Stimulated activated CD4-positive, alpha-beta T cell treated with anti-CD3 and anti-CD28 coated beads, Interleukin-4, amount 100 ng/mL, for 48 hours (primary cell): ENCODE data around the gene ZNF792.
A peak's percentile ranks its signal among the peaks of the same experiment; 100 is the strongest.
"Not testable (repeated sequence)": the region's sequence is repeated elsewhere in the genome, so short reads cannot be mapped to it uniquely, and the experiment has no call there.

Experiments used
- DNase-seq, 2 donors: peaks; one replicate each; pipeline ENCODE4 v3.0.0-alpha.2; 2020; ENCODE audit warnings: low read depth in 2 of 2

Gene ZNF792

GRCh38 chr19:34963573-34964406 is at the start of gene ZNF792:
ZNF792 (minus strand) TSS chr19:34964229; CDS start chr19:34963662, 567 bp downstream.
- peak; percentile 50 for DNase-seq

GRCh38 chr19:35013041-35013819 is 49.2 kb upstream of the ZNF792 start:
- DNase-seq: peak; percentile 69 to 82

GRCh38 chr19:35011737-35012682 is 48.0 kb upstream of the ZNF792 start:
- DNase-seq: no peak

- DNase-seq: no peak
Observed at GRCh38 chr19:35011091-35011689, 47.2 kb upstream of the ZNF792 start.

- DNase-seq: no peak
Observed at GRCh38 chr19:35009424-35010415, 45.7 kb upstream of the ZNF792 start.

GRCh38 chr19:35008891-35009341 is 44.9 kb upstream of the ZNF792 start:
- no peak for DNase-seq

- not testable (repeated sequence) for DNase-seq
Observed at GRCh38 chr19:35007427-35007826, 43.4 kb upstream of the ZNF792 start.

GRCh38 chr19:35006999-35007365 is 43.0 kb upstream of the ZNF792 start:
- DNase-seq: no peak

GRCh38 chr19:35006342-35006998 is 42.4 kb upstream of the ZNF792 start:
- no peak for DNase-seq

GRCh38 chr19:35006007-35006341 is 41.9 kb upstream of the ZNF792 start:
- DNase-seq: not testable (repeated sequence)

- DNase-seq: no peak
Observed at GRCh38 chr19:35005256-35005977, 41.4 kb upstream of the ZNF792 start.

GRCh38 chr19:35004517-35005255 is 40.7 kb upstream of the ZNF792 start:
- no peak for DNase-seq

- DNase-seq: no peak
Observed at GRCh38 chr19:35002037-35002535, 38.1 kb upstream of the ZNF792 start.

- DNase-seq: peak in 1 of 2 donors; percentile 52
Observed at GRCh38 chr19:35000647-35001501, 36.8 kb upstream of the ZNF792 start.

- DNase-seq: no peak
Observed at GRCh38 chr19:35000338-35000646, 36.3 kb upstream of the ZNF792 start.

GRCh38 chr19:34999498-35000337 is 35.7 kb upstream of the ZNF792 start, which contains the start of gene GRAMD1A:
GRAMD1A (plus strand) TSS chr19:35000323; CDS start chr19:35000479, 156 bp downstream.
- peak; percentile 61 to 77 for DNase-seq
